HG03571 (cell line): ENCODE results near the gene KCNK4.

Experiments
- ATAC-seq: cut with Tn5 transposase; IDR thresholded peaks from one replicate; pipeline ENCODE4 v1.9.1; 2021; ENCODE audit not compliant: unreplicated experiment

The KCNK4 gene

GRCh38 chr11:64268025-64268892, 22.8 kb upstream of the KCNK4 start:
- ATAC-seq, result no peak

- peak; percentile 14 for ATAC-seq
These were observed 22.1 kb upstream of the KCNK4 start for GRCh38 chr11:64268893-64269539.

- ATAC-seq, result peak; percentile 54
These were observed 21.4 kb upstream of the KCNK4 start for GRCh38 chr11:64269540-64270220.

GRCh38 chr11:64275031-64275800, 15.9 kb upstream of the KCNK4 start:
- no peak for ATAC-seq

DNA sequence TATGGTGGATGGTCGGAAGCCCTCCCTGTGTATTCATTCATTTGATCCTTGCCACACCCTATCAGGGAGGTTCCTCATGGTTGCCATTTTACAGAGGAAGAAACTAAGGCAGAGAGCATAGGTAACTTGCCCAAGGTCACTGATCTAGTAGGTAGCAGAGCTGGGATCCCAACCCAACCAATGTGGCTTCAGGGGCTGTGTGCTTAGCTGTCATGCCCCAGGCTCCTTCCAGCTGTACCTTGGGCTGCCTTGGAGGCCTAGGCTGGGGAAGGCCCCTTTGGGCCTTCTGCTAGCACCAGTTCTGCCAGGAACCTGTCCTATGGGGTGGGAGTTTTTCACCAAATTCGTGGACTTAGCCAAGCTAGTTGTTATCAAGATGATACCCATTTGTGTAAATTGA, 15.3 kb upstream of the KCNK4 start:
- no peak for ATAC-seq

- ATAC-seq, result no peak
These were observed 14.3 kb upstream of the KCNK4 start for GRCh38 chr11:64276653-64277431.

DNA sequence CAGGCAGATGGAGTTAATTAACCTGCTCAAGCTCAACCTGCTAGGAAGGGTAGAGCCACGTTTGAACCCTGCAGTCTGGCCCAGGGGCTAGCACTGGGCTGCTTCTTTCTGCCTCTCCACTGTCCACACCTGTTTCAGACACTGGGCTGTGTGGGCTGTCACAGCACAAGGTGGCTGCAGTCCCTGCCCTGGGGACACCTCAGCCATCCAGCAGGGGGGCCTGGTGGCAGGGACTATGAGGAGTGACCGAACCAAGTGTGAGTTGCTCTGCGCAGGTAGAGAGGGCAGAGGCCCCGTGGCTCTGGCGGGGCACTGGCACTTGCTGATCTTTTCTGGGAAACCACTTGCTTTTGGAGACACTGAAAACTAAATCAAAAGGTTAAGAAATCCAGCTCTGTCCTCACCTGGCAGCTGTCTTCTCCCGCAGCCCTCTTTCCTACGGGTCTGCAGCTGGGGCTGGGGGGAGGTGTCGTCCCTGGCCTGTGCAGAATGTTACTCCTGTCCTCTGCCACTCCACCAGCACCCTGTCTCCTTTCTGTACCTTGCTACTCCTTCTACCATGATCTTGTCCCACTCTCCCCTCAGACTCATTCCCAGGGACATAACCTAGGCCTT, 12.4 kb upstream of the KCNK4 start:
- no peak for ATAC-seq

DNA sequence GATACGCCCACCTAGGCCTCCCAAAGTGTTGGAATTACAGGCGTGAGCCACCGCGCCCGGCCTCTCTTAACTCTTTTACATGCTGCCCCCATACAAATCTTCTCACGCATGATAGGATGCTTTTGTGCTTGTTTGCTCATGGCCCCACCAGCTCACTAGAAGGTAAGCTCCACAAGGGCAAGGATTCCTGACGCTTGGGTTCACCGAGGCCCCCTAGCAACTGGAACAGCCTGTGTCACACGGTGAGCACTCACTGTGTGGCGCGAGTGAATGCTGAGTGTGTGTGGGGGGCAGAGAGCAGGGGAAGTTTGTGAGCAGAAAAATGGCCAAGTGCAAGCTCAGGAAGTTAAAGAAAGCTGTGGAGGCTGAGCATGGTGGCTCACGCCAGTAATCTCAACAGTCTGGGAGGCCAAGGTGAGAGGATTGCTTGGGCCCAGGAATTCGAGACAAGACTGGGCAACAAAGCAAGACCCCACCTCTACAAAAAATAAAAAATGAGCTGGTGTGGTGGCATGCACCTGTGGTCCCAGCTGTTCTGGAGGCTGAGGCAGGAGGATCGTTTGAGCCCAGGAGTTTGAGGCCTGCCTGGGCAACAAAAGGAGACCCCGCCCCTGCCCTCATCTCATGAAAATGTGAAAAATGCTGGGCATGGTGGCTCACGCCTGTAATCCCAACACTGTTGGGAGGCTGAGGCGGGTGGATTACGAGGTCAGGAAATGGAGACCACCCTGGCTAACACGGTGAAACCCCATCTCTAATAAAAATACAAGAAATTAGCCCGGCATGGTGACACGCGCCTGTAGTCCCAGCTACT, 8.9 kb upstream of the KCNK4 start:
- ATAC-seq, result no peak

GRCh38 chr11:64283092-64283491, 8.0 kb upstream of the KCNK4 start:
- no peak for ATAC-seq

DNA sequence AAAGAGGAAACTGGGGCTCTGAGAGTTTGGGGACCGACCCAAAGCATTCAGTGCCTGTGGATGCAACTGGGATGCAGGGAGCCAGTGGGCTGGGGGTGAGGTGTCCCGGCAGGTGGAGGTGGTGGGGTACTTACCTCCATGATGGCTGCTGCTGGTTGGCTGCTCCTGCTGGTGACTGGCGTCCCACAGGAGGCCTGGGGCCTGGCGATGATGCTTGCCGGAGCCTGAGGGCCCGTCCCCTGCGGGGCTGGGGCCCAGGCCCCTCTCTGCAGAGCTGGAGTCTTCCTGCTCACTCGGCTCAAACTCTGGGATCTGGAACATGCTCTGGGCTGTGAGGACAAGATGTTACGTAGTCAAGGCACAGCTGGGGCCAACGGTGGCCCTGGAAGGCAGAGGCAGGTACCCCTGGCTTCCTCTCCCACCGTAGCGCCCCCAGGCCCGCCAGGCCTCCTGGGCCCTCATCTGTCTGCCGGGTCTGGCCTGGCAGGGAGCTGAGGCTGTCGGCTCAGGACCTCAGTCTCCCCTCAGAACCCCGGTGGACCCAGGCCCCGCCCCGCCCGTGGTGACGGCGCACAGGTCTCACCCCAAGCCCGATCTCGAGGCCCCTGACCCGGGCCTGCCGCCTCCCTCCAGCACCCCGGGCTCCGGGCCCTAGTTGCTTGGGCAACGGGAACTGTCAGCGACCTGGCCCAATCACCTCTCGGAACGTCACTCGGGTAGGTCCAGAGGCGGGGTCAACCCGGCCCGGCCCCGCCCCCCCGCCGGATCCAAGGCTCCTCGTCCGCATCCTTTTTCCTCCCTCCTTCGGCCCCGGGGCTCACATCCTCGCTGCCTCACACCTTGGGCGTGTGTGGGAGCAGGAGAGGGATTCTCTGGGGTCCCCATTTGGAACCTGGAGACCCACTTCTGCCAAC, 6.8 kb upstream of the KCNK4 start, which contains the start of gene BAD:
TSS of gene BAD (minus strand) at position 618 of the 914 bp plus-strand sequence. CDS start at position 321, 297 bp downstream.
- peak; percentile 62 for ATAC-seq

- ATAC-seq, result peak; percentile 49
These were observed 5.9 kb upstream of the KCNK4 start, which contains the start of gene GPR137 for GRCh38 chr11:64284962-64285884. TSS of gene GPR137 (plus strand) at chr11:64285848. CDS start at chr11:64286525, 677 bp downstream.

DNA sequence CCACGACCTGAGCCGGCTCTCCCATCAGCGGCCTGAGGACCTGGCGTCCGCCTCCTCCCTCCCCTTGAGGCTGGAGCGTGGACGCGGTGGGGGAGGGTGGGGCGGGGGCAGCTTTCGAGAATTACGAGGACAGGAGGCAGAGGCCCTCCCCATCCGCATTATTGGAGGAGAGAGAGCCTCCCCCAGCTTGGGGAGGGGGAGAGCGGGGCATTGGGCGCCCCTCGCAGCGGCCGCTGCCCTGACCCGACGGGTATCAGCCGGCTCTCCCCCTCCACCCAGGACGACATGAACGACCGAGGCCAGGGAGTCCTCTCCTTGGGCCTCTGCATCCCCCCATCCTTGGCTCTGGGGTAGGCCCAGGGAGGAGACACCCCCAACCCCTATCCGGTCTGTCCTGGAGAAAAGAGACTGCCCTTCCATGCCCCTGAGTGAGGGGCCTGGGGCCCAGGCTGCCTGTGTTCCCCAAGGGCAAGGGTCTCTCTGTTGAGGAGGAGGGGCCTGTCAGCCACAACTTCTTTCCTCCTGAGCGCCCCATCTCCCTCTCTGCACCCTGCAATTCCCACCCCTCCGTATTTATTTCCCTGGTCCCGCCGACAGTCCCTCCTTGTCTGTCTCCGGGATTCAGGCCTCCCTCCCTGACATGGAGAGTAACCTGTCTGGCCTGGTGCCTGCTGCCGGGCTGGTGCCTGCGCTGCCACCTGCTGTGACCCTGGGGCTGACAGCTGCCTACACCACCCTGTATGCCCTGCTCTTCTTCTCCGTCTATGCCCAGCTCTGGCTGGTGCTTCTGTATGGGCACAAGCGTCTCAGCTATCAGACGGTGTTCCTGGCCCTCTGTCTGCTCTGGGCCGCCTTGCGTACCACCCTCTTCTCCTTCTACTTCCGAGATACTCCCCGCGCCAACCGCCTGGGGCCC, 5.0 kb upstream of the KCNK4 start:
- no peak for ATAC-seq

DNA sequence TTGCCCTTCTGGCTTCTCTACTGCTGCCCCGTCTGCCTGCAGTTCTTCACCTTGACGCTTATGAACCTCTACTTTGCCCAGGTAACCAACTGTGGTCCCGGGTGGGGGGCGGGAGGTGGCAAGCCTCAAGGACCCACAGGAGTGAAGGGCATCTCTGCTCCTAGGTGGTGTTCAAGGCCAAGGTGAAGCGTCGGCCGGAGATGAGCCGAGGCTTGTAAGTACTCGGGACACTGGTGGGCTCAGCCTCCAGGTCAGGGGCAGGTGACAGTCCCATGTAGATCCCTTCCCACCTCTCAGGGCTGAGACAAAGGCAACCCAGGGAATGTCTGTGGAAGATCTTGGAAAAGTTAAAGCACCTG, 4.3 kb upstream of the KCNK4 start:
- no peak for ATAC-seq

DNA sequence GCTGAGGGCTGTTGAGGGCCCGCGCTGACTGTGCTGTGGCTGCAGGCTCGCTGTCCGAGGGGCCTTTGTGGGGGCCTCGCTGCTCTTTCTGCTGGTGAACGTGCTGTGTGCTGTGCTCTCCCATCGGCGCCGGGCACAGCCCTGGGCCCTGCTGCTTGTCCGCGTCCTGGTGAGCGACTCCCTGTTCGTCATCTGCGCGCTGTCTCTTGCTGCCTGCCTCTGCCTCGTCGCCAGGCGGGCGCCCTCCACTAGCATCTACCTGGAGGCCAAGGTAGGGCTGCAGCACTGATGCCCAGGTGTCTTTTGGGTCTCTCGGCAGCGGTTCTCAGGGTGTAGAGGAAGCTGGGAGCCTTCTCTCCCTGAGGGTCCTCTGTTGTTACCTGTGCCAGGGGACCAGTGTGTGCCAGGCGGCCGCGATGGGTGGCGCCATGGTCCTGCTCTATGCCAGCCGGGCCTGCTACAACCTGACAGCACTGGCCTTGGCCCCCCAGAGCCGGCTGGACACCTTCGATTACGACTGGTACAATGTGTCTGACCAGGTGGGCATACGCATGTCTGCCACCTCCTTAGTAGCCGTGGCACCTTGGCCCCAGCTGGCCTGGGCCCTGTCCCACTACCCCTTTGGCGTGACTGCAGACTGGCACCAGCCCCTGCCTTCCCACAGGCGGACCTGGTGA, 3.3 kb upstream of the KCNK4 start:
- ATAC-seq, result no peak

- no peak for ATAC-seq
These were observed 2.8 kb upstream of the KCNK4 start for GRCh38 chr11:64288353-64288750.
